OCI-LY1 (cell line): ENCODE results near the gene IRF5.

Experiments
- H2AFZ ChIP-seq: fragments of 200-600 bp; sonication (generic), shearing (Covaris generic); 2 replicates; pipeline ENCODE4 v1.6.0; 2014; ENCODE audit warnings: antibody characterized with exemption, mild to moderate bottlenecking, low read length
- H3F3A ChIP-seq: fragments of 200-600 bp; sonication (generic), shearing (Covaris generic); 2 replicates; pipeline ENCODE4 v1.6.0; 2014; ENCODE audit warnings: mild to moderate bottlenecking, antibody characterized with exemption, low read length, moderate library complexity; ENCODE audit not compliant: insufficient read depth
- H3K27ac ChIP-seq: fragments of 200-600 bp; sonication (generic); 2 replicates; pipeline ENCODE4 v1.5.1; 2014; ENCODE audit warnings: low read length, mixed run types, mild to moderate bottlenecking, low read depth; ENCODE audit not compliant: poor library complexity, severe bottlenecking
- H3K27me3 ChIP-seq: fragments of 200-600 bp; sonication (generic); 2 replicates; pipeline ENCODE4 v1.6.0; 2014; ENCODE audit warnings: antibody characterized with exemption, mild to moderate bottlenecking, low read length, moderate library complexity; ENCODE audit not compliant: insufficient read depth
- H3K36me3 ChIP-seq: fragments of 200-600 bp; sonication (generic); 2 replicates; pipeline ENCODE4 v1.6.1; 2014; ENCODE audit warnings: mild to moderate bottlenecking, antibody characterized with exemption, low read length, moderate library complexity, mixed read lengths; ENCODE audit not compliant: insufficient read depth
- H3K4me1 ChIP-seq: fragments of 200-600 bp; sonication (generic); 2 replicates; pipeline ENCODE4 v1.5.1; 2014; ENCODE audit warnings: mild to moderate bottlenecking, low read length, moderate library complexity; ENCODE audit not compliant: insufficient read depth, severe bottlenecking
- H3K4me2 ChIP-seq: fragments of 200-600 bp; sonication (generic), shearing (Covaris generic); 2 replicates; pipeline ENCODE4 v1.6.1; 2014; ENCODE audit warnings: low read length
- H3K4me3 ChIP-seq: fragments of 200-600 bp; sonication (generic); 2 replicates; pipeline ENCODE4 v1.5.1; 2014; ENCODE audit warnings: low read length, low read depth, mild to moderate bottlenecking, mixed read lengths; ENCODE audit not compliant: poor library complexity, severe bottlenecking
- H3K79me2 ChIP-seq: fragments of 200-600 bp; shearing (Covaris generic); 2 replicates; pipeline ENCODE4 v1.6.1; 2016; ENCODE audit warnings: mixed run types, low read length, mixed read lengths; ENCODE audit not compliant: insufficient read depth
- H3K9ac ChIP-seq: fragments of 200-600 bp; sonication (generic), shearing (Covaris generic); 2 replicates; pipeline ENCODE4 v1.6.1; 2014; ENCODE audit warnings: mild to moderate bottlenecking, low read length, mixed read lengths
- H3K9me2 ChIP-seq: fragments of 200-600 bp; sonication (generic), shearing (Covaris generic); 2 replicates; pipeline ENCODE4 v1.6.1; 2014; ENCODE audit warnings: low read depth, mild to moderate bottlenecking, low read length, mixed read lengths
- H3K9me3 ChIP-seq: fragments of 200-600 bp; shearing (Covaris generic); 2 replicates; pipeline ENCODE4 v1.6.1; 2014; ENCODE audit warnings: low read length, mixed read lengths
- H4K20me1 ChIP-seq: fragments of 200-600 bp; sonication (generic), shearing (Covaris generic); 2 replicates; pipeline ENCODE4 v1.6.0; 2016; ENCODE audit warnings: mild to moderate bottlenecking, low read length; ENCODE audit not compliant: insufficient read depth
- EZH2 ChIP-seq: fragments of 200-600 bp; sonication (generic), shearing (Covaris generic); IDR thresholded peaks from 2 replicates; pipeline ENCODE4 v1.8.0; 2017; ENCODE audit warnings: borderline replicate concordance, mixed run types, mild to moderate bottlenecking, antibody characterized with exemption, low read length, moderate library complexity, mixed read lengths
- TF ChIP-seq, protein P1 (sequence below): fragments of 200-600 bp; sonication (generic), shearing (Covaris generic); IDR thresholded peaks from 2 replicates; pipeline ENCODE4 v1.5.1; 2017; ENCODE audit warnings: mild to moderate bottlenecking, antibody characterized with exemption, low read length, moderate library complexity, mixed read lengths

Gene IRF5

DNA sequence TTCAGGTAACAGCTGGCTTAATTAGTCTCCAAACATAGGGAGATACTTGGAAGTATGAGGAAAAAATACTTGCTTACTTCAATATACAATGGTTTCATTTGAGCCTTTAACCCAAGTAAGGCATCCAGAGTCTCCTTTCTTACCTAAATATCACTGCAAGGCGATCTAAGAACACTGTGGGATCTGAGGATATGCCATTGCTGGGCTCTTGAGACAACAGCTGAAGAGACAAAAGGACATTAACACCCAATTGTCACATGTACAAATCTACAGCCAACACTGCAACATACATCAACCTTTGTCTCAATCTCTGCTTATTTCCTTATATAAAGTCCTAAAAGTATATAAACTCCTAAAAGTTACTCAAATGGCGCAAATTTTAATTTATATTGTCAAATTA lies 44.4 kb downstream of the IRF5 start:
- Histone ChIP-seq H3K9ac (no peak overlapping the region), H2AFZ (no peak overlapping the region), H3K27ac (no peak overlapping the region), H3K27me3 (no peaks in the 10 kb centered on the region), H3K4me3 (no peak overlapping the region), H3K4me1 (no peaks in the 10 kb centered on the region), H3K79me2 (no peaks in the 10 kb centered on the region), H3K9me3 (no peaks in the 10 kb centered on the region), H3K9me2 (no peaks in the 10 kb centered on the region), H3F3A (no peaks in the 10 kb centered on the region), H3K4me2 (no peak overlapping the region), H4K20me1 (no peaks in the 10 kb centered on the region), H3K36me3 (peaks cover 95% of the 10 kb centered on the region)
- TF ChIP-seq, protein P1, sequence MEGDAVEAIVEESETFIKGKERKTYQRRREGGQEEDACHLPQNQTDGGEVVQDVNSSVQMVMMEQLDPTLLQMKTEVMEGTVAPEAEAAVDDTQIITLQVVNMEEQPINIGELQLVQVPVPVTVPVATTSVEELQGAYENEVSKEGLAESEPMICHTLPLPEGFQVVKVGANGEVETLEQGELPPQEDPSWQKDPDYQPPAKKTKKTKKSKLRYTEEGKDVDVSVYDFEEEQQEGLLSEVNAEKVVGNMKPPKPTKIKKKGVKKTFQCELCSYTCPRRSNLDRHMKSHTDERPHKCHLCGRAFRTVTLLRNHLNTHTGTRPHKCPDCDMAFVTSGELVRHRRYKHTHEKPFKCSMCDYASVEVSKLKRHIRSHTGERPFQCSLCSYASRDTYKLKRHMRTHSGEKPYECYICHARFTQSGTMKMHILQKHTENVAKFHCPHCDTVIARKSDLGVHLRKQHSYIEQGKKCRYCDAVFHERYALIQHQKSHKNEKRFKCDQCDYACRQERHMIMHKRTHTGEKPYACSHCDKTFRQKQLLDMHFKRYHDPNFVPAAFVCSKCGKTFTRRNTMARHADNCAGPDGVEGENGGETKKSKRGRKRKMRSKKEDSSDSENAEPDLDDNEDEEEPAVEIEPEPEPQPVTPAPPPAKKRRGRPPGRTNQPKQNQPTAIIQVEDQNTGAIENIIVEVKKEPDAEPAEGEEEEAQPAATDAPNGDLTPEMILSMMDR, result no peak
- TF ChIP-seq EZH2, result no peak

DNA sequence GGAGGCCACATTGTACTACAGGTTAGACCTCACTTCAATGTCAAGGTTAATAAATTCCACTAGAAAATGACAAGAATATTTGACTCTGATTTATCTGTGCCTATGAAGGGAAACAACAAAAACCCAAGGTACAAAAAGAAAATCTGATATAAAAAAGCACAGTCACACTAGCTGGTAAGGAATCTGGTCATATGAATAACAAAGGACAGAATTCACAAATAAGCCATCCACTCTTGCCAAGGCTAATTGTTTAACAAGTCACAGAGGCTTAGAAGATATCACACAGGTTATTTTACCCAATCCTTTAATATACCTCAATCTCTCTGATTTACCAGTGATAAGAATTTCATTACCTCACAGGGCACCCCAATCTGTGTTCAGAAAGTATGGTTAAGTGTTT lies 47.9 kb downstream of the IRF5 start:
- Histone ChIP-seq H3K27ac (no peak overlapping the region), H3K36me3 (peaks cover 95% of the 10 kb centered on the region), H2AFZ (no peak overlapping the region), H3K4me3 (no peak overlapping the region), H3K9me3 (no peaks in the 10 kb centered on the region), H3K4me1 (no peaks in the 10 kb centered on the region), H3K9me2 (no peaks in the 10 kb centered on the region), H3K9ac (no peak overlapping the region), H3K27me3 (no peaks in the 10 kb centered on the region), H3K4me2 (no peak overlapping the region), H3F3A (no peaks in the 10 kb centered on the region), H3K79me2 (no peaks in the 10 kb centered on the region), H4K20me1 (no peaks in the 10 kb centered on the region)
- TF ChIP-seq, protein P1, result no peak
- no peak for TF ChIP-seq EZH2

DNA sequence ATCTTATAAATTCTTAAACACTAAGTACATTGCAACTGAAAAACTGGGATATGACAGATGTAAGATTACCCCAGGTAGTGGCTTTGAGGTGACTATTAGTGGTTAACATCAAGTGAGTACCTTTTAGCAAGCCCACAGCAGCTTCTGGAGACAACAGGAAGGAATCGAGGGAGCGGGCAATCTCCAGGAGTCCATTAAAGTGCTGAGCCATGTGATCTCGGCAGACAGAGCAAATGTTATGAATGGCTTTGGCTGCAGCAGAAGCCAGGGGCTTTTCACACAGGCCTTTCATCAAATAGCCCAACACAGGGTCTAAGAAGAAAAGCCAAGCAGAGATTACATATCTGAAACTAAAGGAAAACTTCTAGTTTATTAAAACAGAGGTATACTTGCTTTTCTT lies 48.9 kb downstream of the IRF5 start:
- Histone ChIP-seq H3K4me3 (no peak overlapping the region), H3K9me2 (no peaks in the 10 kb centered on the region), H3F3A (no peaks in the 10 kb centered on the region), H4K20me1 (no peaks in the 10 kb centered on the region), H3K27me3 (no peaks in the 10 kb centered on the region), H3K36me3 (peaks cover 96% of the 10 kb centered on the region), H3K79me2 (no peaks in the 10 kb centered on the region), H3K27ac (no peak overlapping the region), H3K9ac (no peak overlapping the region), H3K4me1 (no peaks in the 10 kb centered on the region), H2AFZ (no peak overlapping the region), H3K4me2 (no peak overlapping the region), H3K9me3 (no peaks in the 10 kb centered on the region)
- TF ChIP-seq, protein P1, result no peak
- no peak for TF ChIP-seq EZH2
